Liver (tissue), 3 donors: Measurements from ENCODE around the gene PTPN14.

Source experiments
- GABPA ChIP-seq, 2 donors: IDR thresholded peaks in 1 of 2; conservative IDR thresholded peaks in 1 of 2; 2 replicates each; pipeline ENCODE4 v1.6.1; 2016; ENCODE audit warnings: antibody characterized with exemption in 2 of 2, mild to moderate bottlenecking in 1 of 2, moderate library complexity in 1 of 2
- RXRA ChIP-seq, 2 donors: IDR thresholded peaks; 2 replicates each; pipeline ENCODE4 v1.6.1; 2017 to 2018; ENCODE audit warnings: antibody characterized with exemption in 2 of 2, mild to moderate bottlenecking in 1 of 2
- TF ChIP-seq, protein P1 (sequence below): fragments of 150-350 bp; IDR thresholded peaks from 2 replicates; pipeline ENCODE4 v1.5.1; 2017; ENCODE audit warnings: improper control_type of control experiment, low read depth, low read length; ENCODE audit not compliant: missing input control
- TF ChIP-seq, protein P2 (sequence below): IDR thresholded peaks from 2 replicates; pipeline ENCODE4 v1.6.1; 2016; ENCODE audit warnings: antibody characterized with exemption, mild to moderate bottlenecking
- donor health status: healthy.
- donor health status: healthy.

DNA sequence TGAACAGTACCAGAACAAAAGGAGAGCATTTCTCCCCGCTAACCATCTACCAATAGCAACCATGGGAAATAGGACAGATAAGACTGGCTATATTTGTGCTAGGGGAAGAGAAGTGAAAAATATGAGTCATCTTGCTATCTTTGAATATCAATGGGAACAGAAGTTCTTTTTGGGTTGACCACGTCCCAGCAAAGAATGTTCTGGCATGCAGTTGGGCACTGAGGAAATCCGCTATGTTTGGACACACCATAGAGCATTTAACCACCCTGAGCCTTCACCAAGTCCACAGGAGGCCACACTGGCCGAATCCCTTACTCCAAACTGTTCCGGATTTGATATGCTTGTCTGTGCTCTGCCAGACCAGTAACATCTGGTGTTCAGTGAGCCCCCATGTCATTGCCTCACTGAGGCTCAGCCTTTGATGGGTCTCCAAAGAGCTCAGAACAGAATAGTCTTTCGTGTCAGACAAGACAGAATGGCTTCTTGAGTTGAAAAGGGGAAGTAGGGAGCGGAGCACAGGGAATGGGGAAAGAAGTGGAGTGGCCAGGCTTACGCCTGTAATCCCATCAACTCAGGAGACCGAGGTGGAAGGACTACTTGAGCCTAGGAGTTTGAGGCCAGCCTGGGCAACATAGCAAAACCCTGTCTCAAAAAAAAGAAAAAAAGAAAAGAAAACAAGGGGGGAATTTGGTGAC lies 189.1 kb downstream of the PTPN14 start:
- TF ChIP-seq, protein P1, sequence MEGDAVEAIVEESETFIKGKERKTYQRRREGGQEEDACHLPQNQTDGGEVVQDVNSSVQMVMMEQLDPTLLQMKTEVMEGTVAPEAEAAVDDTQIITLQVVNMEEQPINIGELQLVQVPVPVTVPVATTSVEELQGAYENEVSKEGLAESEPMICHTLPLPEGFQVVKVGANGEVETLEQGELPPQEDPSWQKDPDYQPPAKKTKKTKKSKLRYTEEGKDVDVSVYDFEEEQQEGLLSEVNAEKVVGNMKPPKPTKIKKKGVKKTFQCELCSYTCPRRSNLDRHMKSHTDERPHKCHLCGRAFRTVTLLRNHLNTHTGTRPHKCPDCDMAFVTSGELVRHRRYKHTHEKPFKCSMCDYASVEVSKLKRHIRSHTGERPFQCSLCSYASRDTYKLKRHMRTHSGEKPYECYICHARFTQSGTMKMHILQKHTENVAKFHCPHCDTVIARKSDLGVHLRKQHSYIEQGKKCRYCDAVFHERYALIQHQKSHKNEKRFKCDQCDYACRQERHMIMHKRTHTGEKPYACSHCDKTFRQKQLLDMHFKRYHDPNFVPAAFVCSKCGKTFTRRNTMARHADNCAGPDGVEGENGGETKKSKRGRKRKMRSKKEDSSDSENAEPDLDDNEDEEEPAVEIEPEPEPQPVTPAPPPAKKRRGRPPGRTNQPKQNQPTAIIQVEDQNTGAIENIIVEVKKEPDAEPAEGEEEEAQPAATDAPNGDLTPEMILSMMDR, result no peak
- no peak for TF ChIP-seq GABPA (IDR thresholded peaks at IDR 0.05 in 1 of 2, conservative IDR thresholded peaks at IDR 0.05 in 1 of 2)
- TF ChIP-seq, protein P2, sequence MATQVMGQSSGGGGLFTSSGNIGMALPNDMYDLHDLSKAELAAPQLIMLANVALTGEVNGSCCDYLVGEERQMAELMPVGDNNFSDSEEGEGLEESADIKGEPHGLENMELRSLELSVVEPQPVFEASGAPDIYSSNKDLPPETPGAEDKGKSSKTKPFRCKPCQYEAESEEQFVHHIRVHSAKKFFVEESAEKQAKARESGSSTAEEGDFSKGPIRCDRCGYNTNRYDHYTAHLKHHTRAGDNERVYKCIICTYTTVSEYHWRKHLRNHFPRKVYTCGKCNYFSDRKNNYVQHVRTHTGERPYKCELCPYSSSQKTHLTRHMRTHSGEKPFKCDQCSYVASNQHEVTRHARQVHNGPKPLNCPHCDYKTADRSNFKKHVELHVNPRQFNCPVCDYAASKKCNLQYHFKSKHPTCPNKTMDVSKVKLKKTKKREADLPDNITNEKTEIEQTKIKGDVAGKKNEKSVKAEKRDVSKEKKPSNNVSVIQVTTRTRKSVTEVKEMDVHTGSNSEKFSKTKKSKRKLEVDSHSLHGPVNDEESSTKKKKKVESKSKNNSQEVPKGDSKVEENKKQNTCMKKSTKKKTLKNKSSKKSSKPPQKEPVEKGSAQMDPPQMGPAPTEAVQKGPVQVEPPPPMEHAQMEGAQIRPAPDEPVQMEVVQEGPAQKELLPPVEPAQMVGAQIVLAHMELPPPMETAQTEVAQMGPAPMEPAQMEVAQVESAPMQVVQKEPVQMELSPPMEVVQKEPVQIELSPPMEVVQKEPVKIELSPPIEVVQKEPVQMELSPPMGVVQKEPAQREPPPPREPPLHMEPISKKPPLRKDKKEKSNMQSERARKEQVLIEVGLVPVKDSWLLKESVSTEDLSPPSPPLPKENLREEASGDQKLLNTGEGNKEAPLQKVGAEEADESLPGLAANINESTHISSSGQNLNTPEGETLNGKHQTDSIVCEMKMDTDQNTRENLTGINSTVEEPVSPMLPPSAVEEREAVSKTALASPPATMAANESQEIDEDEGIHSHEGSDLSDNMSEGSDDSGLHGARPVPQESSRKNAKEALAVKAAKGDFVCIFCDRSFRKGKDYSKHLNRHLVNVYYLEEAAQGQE, result no peak
- no peak for TF ChIP-seq RXRA (IDR thresholded peaks at IDR 0.05)
